HL-60 (cell line): ENCODE measurements around the gene COPB2.

Experiments
- DNase-seq, 2 experiments: peaks; one replicate each; pipeline ENCODE4 v3.0.0-alpha.2; 2010 to 2020; ENCODE audit warnings: low read depth in 1 of 2, low spot score in 1 of 2
- H3K27ac ChIP-seq: fragments of 250-450 bp; sonication (Bioruptor Pico); replicated peaks from 2 replicates; pipeline ENCODE4 v1.5.1; 2020; ENCODE audit warnings: mild to moderate bottlenecking, moderate library complexity
- H3K27me3 ChIP-seq: fragments of 250-450 bp; sonication (Bioruptor Pico); 2 replicates; pipeline ENCODE4 v1.5.1; 2021; ENCODE audit warnings: mild to moderate bottlenecking, moderate library complexity; ENCODE audit not compliant: insufficient read depth, poor library complexity, severe bottlenecking
- H3K4me3 ChIP-seq: replicated peaks from 2 replicates; pipeline ENCODE4 v1.5.1; 2011; ENCODE audit warnings: mild to moderate bottlenecking, control low read depth, low read length; ENCODE audit not compliant: insufficient read depth
- CTCF ChIP-seq: IDR thresholded peaks from one replicate; pipeline ENCODE4 v1.5.1; 2011; ENCODE audit warnings: low read length, control low read depth, inconsistent platforms; ENCODE audit not compliant: insufficient read depth
- GABPA ChIP-seq: IDR thresholded peaks from 2 replicates; pipeline ENCODE4 v1.6.1; 2012; ENCODE audit warnings: low read depth
- POLR2AphosphoS5 ChIP-seq: IDR thresholded peaks from 2 replicates; pipeline ENCODE4 v1.6.1; 2012; ENCODE audit warnings: low read depth
- REST ChIP-seq: IDR thresholded peaks from 2 replicates; pipeline ENCODE4 v1.6.1; 2012; ENCODE audit warnings: low read depth; ENCODE audit not compliant: insufficient replicate concordance
- SPI1 ChIP-seq: IDR thresholded peaks from 2 replicates; pipeline ENCODE4 v1.6.1; 2012; ENCODE audit warnings: low read depth, mild to moderate bottlenecking, borderline replicate concordance

Gene COPB2

GRCh38 chr3:139433089-139433488 lies 43.6 kb upstream of the COPB2 start:
- no peak for TF ChIP-seq CTCF
- no peak for TF ChIP-seq REST
- TF ChIP-seq GABPA, result no peak
- no peak for TF ChIP-seq POLR2AphosphoS5
- no peak for TF ChIP-seq SPI1
- DNase-seq, result no peak
- Histone ChIP-seq H3K27me3 (no peaks in the 10 kb centered on the region), H3K4me3 (no peak overlapping the region), H3K27ac (no peak overlapping the region)

GRCh38 chr3:139430493-139430892 lies 41.0 kb upstream of the COPB2 start:
- no peak for TF ChIP-seq GABPA
- no peak for TF ChIP-seq SPI1
- no peak for TF ChIP-seq CTCF
- no peak for TF ChIP-seq REST
- TF ChIP-seq POLR2AphosphoS5, result no peak
- Histone ChIP-seq H3K27ac (no peak overlapping the region), H3K27me3 (no peaks in the 10 kb centered on the region), H3K4me3 (no peak overlapping the region)
- DNase-seq, result no peak

- TF ChIP-seq CTCF (peak; percentile 76), REST (no peak)
- peak; percentile 43 to 63 for DNase-seq
- H3K27ac ChIP-seq, result no peak overlapping the region
- no peaks in the 10 kb centered on the region for H3K27me3 ChIP-seq
- H3K4me3 ChIP-seq, result no peak overlapping the region
Observed at GRCh38 chr3:139427283-139428060, 38.0 kb upstream of the COPB2 start.
